ENCODE data around the gene CCNJL.
"Not testable (repeated sequence)": the region's sequence is repeated elsewhere in the genome, so short reads cannot be mapped to it uniquely, and the experiment has no call there.

DNA sequence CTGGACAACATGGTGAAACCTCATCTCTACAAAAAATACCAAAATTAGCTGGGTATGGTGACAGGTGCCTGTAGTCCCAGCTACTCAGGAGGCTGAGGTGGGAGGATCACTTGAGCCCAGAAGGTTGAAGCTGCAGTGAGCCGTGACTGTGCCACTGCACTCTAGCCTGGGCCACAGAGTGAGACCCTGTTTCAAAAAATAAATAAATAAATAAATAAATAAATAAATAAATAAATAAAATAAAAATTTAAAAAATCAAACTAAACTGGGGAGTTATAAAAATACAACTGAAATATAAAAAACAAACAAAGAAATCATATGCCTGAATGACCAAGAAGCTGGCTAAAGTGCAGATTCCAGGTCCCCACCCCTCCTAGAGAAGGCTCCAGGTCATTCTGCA lies 62.8 kb downstream of the CCNJL start:
- TF ChIP-seq, protein P1, sequence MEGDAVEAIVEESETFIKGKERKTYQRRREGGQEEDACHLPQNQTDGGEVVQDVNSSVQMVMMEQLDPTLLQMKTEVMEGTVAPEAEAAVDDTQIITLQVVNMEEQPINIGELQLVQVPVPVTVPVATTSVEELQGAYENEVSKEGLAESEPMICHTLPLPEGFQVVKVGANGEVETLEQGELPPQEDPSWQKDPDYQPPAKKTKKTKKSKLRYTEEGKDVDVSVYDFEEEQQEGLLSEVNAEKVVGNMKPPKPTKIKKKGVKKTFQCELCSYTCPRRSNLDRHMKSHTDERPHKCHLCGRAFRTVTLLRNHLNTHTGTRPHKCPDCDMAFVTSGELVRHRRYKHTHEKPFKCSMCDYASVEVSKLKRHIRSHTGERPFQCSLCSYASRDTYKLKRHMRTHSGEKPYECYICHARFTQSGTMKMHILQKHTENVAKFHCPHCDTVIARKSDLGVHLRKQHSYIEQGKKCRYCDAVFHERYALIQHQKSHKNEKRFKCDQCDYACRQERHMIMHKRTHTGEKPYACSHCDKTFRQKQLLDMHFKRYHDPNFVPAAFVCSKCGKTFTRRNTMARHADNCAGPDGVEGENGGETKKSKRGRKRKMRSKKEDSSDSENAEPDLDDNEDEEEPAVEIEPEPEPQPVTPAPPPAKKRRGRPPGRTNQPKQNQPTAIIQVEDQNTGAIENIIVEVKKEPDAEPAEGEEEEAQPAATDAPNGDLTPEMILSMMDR (conservative IDR thresholded peaks at IDR 0.05), result not testable (repeated sequence)
- TF ChIP-seq EZH2 (IDR thresholded peaks at IDR 0.05; ENCODE audit: low read depth), result not testable (repeated sequence)

Measured in PC-9 (cell line).